WTC11 (cell line): Measurements from ENCODE around the gene MYL10.

ENCODE experiments used
- CTCF ChIP-seq: fragments of 200-600 bp; IDR thresholded peaks from 2 replicates; pipeline ENCODE4 v1.8.0; 2022; ENCODE audit warnings: antibody characterized with exemption
- E2F5 ChIP-seq: sonication (generic); formaldehyde crosslinking; IDR thresholded peaks from 2 replicates; pipeline ENCODE4 v1.8.1; 2022; ENCODE audit warnings: mild to moderate bottlenecking, moderate library complexity, missing genetic modification reagents
- IRF2 ChIP-seq: sonication (generic); formaldehyde crosslinking; IDR thresholded peaks from 2 replicates; pipeline ENCODE4 v1.8.0; 2022; ENCODE audit warnings: low read depth, missing genetic modification reagents, borderline replicate concordance
- MYBL2 ChIP-seq: sonication (generic); formaldehyde crosslinking; IDR thresholded peaks from 2 replicates; pipeline ENCODE4 v1.8.1; 2023; ENCODE audit warnings: mild to moderate bottlenecking, moderate library complexity, missing genetic modification reagents
- NFYB ChIP-seq: sonication (generic); formaldehyde crosslinking; conservative IDR thresholded peaks from 2 replicates; pipeline ENCODE4 v1.8.0; 2022; ENCODE audit warnings: low read depth, missing genetic modification reagents
- SMAD4 ChIP-seq: sonication (generic); formaldehyde crosslinking; IDR thresholded peaks from 2 replicates; pipeline ENCODE4 v1.8.0; 2022; ENCODE audit warnings: mild to moderate bottlenecking, missing genetic modification reagents
- ZNF281 ChIP-seq: sonication (generic); formaldehyde crosslinking; IDR thresholded peaks from 2 replicates; pipeline ENCODE4 v1.8.0; 2023; ENCODE audit warnings: mild to moderate bottlenecking, missing genetic modification reagents
- TF ChIP-seq, protein P1 (sequence below): sonication (generic); formaldehyde crosslinking; IDR thresholded peaks from 2 replicates; pipeline ENCODE4 v1.8.1; 2023; ENCODE audit warnings: mild to moderate bottlenecking, missing genetic modification reagents, moderate library complexity

GRCh38 chr7:101636822-101637623 lies 7.9 kb upstream of the MYL10 start:
- no peak for TF ChIP-seq CTCF
- no peak for TF ChIP-seq IRF2
- no peak for TF ChIP-seq ZNF281 (CRISPR knock-in tag)
- TF ChIP-seq NFYB = no peak
- TF ChIP-seq MYBL2 (CRISPR knock-in tag) = no peak
- no peak for TF ChIP-seq SMAD4 (CRISPR knock-in tag)
- TF ChIP-seq, protein P1, sequence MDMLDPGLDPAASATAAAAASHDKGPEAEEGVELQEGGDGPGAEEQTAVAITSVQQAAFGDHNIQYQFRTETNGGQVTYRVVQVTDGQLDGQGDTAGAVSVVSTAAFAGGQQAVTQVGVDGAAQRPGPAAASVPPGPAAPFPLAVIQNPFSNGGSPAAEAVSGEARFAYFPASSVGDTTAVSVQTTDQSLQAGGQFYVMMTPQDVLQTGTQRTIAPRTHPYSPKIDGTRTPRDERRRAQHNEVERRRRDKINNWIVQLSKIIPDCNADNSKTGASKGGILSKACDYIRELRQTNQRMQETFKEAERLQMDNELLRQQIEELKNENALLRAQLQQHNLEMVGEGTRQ = no peak
- no peak for TF ChIP-seq E2F5 (CRISPR knock-in tag)
